H1 (cell line): ENCODE measurements around the gene AIF1.
A peak's percentile ranks its signal among the peaks of the same experiment; 100 is the strongest.

Source experiments
- BCL11A ChIP-seq, 2 experiments: IDR thresholded peaks; one replicate each; pipeline ENCODE4 v1.6.1; 2011; ENCODE audit warnings: low read depth in 2 of 2, low read length in 2 of 2, mild to moderate bottlenecking in 2 of 2
- TAF1 ChIP-seq: IDR thresholded peaks from 2 replicates; pipeline ENCODE4 v1.6.1; 2011; ENCODE audit warnings: mild to moderate bottlenecking, low read depth, low read length
- TF ChIP-seq, protein P1 (sequence below), 3 experiments: IDR thresholded peaks; 1 replicate in 2 of 3; 2 replicates in 1 of 3; pipeline versions ENCODE4 v1.5.1 to v1.6.1; 2011; ENCODE audit warnings: low read length in 3 of 3, mild to moderate bottlenecking in 3 of 3, inconsistent platforms in 2 of 3, low read depth in 1 of 3, moderate library complexity in 1 of 3; ENCODE audit not compliant: insufficient read depth in 1 of 3; ENCODE audit errors: control extremely low read depth in 1 of 3

DNA sequence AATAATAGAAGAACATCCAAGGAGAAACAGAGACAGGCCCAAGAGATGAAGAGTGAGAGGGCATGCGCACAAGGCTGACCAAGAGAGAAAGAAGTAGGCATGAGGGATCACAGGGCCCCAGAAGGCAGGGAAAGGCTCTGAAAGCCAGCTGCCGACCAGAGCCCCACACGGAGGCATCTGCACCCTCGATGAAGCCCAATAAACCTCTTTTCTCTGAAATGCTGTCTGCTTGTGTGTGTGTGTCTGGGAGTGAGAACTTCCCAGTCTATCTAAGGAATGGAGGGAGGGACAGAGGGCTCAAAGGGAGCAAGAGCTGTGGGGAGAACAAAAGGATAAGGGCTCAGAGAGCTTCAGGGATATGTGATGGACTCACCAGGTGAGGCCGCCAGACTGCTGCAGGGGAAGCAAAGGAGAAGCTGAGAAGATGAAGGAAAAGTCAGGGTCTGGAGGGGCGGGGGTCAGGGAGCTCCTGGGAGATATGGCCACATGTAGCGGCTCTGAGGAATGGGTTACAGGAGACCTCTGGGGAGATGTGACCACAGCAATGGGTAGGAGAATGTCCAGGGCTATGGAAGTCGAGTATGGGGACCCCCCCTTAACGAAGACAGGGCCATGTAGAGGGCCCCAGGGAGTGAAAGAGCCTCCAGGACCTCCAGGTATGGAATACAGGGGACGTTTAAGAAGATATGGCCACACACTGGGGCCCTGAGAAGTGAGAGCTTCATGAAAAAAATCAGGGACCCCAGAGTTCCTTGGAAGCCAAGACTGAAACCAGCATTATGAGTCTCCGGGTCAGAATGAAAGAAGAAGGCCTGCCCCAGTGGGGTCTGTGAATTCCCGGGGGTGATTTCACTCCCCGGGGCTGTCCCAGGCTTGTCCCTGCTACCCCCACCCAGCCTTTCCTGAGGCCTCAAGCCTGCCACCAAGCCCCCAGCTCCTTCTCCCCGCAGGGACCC lies 40.6 kb upstream of the AIF1 start:
- TF ChIP-seq BCL11A (IDR thresholded peaks at IDR 0.05; ENCODE audit: low read depth in 2 of 2, low read length in 2 of 2): no peak
- TF ChIP-seq, protein P1, sequence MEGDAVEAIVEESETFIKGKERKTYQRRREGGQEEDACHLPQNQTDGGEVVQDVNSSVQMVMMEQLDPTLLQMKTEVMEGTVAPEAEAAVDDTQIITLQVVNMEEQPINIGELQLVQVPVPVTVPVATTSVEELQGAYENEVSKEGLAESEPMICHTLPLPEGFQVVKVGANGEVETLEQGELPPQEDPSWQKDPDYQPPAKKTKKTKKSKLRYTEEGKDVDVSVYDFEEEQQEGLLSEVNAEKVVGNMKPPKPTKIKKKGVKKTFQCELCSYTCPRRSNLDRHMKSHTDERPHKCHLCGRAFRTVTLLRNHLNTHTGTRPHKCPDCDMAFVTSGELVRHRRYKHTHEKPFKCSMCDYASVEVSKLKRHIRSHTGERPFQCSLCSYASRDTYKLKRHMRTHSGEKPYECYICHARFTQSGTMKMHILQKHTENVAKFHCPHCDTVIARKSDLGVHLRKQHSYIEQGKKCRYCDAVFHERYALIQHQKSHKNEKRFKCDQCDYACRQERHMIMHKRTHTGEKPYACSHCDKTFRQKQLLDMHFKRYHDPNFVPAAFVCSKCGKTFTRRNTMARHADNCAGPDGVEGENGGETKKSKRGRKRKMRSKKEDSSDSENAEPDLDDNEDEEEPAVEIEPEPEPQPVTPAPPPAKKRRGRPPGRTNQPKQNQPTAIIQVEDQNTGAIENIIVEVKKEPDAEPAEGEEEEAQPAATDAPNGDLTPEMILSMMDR (IDR thresholded peaks at IDR 0.05; ENCODE audit: control extremely low read depth in 1 of 3, insufficient read depth in 1 of 3, low read depth in 1 of 3, low read length in 3 of 3): peak in 2 of 3 experiments; percentile 25 to 34; a peak in 2 of 4 replicates
- no peak for TF ChIP-seq TAF1
